EH (cell line): Measurements from ENCODE around the gene TMEM203.

Experiments used
- DNase-seq: peaks from one replicate; pipeline ENCODE4 v3.0.0-alpha.2; 2015; ENCODE audit warnings: low read depth

The TMEM203 gene

GRCh38 chr9:137228968-137229896 lies 23.8 kb upstream of the TMEM203 start:
- DNase-seq, result no peak

DNA sequence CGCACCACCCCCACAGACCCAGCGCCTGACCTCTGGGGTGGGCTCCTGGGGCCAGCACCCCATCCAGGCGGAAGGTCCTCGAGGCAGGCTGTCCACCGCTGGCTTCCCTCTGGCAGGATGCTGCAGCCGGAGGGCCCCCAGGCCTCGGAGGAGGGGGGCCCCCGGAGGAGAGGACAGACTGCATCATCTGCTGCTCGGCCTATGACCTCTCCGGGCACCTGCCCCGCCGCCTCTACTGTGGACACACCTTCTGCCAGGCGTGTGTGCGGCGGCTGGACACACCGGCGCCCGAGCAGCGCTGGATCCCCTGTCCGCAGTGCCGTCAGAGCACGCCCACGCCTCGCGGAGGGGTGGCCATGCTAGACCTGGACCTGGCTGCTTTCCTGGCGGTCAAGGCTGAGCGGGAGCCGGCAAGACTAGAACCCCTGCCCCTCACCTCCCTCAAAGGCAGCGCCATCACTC lies 23.1 kb upstream of the TMEM203 start:
- no peak for DNase-seq

DNA sequence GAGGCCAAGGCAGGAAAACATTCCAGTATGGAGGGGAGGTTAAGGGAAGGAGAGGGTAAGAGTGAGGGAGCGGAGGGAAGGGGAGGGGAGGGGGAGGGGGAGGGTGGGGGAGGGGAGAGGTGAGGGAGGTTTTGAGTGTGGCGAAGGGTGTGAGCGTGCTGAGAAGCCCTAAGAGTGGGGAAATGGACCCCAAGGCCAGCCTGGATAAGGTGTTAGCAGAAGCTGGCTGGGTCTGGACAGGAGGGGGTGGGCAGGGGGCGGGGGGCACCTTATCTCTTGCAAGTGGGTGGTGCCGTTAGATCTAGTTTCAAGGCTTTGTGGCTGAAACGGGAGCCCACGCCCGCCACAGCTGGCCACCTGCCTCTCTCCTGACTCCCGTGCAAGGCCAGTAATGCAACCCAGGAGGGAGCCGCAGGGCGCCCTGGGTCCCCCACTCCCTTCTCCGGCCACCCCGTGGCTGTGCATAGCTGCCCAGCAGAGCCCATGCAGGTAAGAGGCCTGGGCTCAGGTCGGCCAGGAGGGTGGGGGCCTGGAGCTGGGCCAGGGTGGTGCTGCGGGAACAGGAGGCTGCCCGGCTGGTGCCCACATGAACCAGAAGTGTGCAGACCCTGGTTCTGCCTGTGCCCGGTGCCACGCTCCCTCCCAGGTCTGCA lies 22.5 kb upstream of the TMEM203 start:
- DNase-seq, result no peak

DNA sequence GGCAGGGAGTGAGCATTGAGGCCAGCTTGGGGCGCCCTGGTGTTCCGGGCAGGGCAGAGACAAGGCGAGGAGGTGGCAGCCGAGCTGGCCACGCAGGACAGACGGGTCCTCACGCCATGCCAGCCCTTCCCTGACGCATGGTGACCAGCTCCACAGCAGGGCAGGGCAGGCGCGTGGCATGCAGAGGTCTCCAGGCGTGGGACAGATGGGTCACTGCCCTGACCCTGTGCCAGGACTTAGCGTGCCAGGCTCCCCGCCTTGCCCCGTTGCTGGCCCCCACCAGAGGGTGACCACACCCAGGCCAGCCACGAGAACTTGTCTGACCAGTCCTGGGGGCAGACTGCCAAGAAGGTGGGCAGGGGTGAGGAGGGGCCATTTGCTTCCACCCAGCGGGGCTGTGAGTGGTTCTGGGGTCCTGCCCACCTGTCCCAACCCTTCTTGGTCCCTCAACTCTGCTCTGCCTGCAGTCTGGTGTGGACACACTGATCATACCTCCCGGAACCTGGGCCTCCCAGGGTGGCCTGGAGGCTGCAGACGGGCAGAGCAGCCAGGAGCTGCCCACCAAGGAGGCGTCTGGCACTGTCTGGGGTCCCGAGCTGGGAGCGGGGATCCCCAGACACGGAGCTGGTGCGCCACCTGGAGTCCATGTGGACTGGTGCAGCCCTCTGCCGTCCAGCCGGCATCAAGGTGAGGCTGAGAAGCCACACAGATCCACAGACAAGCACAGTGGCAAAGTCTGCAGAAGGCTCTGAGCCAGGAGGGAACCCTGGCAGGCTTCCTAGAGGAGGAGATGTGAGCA lies 21.8 kb upstream of the TMEM203 start, which contains the start of gene RNF224:
RNF224 (plus strand) TSS at position 449 of the 799 bp plus-strand sequence. CDS start 834 bp downstream, outside the sequence.
- peak; percentile 75 for DNase-seq

GRCh38 chr9:137226338-137227053 lies 21.0 kb upstream of the TMEM203 start:
- DNase-seq, result peak; percentile 31

GRCh38 chr9:137225699-137226331 lies 20.4 kb upstream of the TMEM203 start:
- no peak for DNase-seq

GRCh38 chr9:137224830-137225694 lies 19.6 kb upstream of the TMEM203 start, which contains the start of gene CYSRT1:
Gene CYSRT1, plus strand, starts transcription at chr9:137225174. Its CDS starts 448 bp downstream, at chr9:137225622.
- no peak for DNase-seq

DNA sequence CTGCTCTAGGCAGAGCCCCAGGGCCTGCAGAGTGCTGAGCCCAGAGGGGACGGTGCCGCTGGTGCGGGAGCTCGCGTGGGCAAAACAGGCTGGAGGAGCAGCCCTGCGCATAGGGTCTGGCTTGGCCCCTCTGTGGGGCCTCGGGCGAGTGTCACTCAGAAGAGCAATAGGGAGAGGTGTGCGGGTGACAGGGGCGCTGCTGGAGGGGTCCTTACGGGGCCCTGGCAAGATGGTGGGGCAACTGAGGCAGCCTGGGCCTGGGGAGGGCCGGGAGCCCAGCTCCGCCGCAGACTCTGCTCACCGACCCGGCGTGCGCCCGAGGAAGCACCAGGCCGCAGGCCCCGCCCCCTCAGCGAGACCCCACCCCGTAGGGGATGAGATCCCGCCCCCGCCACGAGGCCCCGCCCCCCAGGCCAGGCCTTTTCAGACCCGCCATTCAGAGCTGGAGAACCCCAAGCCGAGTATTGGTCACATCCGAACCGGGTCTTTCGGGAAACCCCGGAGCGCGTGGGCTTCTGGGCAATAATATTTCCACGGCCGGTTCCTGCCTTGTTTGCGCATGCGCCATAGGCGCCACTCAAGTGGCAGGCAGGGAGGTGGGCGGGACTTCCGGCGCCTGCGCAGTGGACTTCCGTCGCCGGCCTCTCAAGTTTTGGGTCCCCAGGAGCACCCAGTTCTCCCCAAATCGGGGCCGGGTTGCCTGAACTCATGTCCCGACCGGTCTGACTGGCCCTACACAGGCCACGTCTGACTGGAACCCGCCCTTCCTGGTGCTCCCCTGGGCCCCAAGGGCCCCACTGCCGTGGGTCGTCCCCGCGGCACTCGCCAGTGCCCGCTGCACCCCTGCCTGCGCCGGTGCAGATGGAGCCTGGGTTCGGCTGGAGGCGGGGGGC lies 17.9 kb upstream of the TMEM203 start:
- peak; percentile 99 for DNase-seq

DNA sequence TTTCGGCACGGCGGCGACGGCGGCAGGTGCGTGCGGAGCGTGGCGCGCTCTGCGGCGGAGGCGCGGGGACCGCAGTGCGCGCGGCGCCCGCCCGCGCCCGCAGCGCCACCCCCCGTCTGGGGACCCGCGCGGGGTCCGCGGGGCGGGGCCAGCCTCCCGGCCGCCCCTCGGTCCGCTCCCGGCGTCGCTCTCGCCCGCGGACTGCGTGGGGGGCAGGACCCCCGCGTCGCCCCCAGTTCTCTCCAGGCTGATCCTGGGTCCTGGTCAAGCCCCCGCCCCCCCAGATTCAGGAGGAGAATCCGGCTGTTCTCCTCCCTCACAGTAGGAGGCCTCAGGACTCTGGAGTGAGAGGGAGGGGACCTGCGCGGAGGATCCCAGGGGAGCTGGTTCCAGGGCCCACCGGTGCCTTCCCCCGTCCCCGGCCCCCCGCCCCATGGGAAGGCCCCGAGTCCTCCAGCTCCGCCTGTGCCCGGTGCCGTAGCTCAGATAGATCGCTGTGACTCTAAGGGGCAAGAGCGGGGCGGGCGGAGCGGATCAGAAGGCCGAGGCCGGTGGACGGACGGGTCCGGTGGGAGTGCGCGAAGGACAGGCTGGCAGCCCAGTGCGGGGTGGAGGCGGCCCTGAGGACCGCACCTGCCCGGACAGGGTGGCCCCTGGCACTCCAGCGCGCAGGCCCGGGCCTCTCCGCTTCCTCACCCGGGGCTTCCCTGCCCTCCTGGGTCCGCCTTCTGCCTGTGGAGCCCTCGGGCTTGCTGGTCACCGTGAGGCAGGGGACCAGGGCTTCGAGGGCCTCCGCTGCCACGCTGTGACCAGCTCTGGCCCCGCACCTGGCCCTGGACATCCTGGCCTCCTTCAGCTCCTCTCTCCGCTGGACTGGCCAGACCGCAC lies 17.0 kb upstream of the TMEM203 start, which contains the start of gene RNF208:
RNF208 (minus strand) TSS at position 51 of the 888 bp plus-strand sequence. CDS start 1,028 bp downstream, outside the sequence.
- peak; percentile 26 for DNase-seq

- no peak for DNase-seq
Measured at GRCh38 chr9:137221506-137222111, 16.2 kb upstream of the TMEM203 start.

GRCh38 chr9:137221095-137221505 lies 15.7 kb upstream of the TMEM203 start:
- no peak for DNase-seq

DNA sequence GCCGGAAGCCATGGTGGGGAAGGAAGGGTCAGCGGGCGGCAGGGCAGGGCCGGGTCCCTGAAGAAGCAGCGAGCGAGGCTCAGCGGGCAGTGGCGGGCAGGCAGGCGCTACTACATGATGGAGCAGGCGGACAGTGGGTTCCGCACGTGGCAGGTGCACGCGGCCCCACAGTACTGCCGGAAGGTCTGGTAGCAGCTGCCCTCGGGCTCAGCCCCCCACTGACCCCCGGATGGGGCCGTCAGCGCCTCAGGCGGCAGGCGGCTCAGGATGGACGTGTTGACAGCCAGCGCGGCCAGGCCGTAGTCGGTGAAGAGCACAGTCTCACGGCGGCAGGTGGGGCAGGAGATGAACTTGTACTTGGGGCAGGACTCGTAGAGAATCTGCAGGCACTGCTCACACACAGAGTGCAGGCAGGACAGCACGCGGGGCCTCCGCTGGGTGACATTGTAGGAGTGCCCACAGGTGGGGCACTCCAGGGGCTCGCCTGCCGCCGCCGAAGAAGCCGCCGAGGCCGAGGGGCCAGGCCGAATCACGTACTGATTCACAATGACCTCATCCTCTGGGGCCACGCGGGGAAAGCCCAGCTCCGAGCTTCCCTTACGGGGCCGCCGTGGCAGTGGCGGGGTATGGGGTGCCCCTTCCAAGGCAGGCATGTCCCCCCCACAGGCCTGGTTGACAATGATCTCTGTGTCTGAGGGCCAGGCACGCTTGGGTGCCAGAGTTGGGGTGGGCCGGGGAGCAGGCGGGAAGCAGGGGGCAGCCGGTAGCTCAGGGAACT lies 15.1 kb upstream of the TMEM203 start:
- DNase-seq, result no peak

DNA sequence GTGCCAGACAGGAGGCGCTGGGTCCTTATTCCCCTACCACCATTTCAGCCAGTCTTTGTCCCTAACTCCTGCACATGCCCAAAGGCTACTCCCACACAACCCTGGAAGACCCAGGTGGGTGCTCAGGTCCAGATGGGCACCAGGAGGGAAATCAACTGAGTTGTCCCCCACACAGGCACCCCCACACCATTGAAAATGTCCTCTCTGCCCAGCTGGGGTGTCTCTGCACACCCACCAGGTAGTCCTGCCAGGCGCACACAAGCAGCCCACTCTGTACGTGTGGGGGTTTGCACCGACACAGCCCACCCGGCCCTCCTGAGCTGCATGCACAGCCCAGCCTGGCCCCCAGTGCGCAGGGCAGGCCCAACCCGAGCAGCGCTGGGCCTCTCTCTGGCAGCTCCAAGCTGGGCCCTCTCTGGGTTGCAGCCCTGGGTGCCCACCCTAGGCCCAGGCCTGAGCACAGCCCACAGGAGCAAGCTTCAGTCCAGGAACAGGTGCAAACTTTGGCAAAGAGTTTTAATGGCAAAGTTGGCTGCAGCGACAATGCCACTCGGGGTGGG lies 14.4 kb upstream of the TMEM203 start:
- DNase-seq, result no peak

GRCh38 chr9:137218754-137219271 lies 13.4 kb upstream of the TMEM203 start:
- DNase-seq, result peak; percentile 31

DNA sequence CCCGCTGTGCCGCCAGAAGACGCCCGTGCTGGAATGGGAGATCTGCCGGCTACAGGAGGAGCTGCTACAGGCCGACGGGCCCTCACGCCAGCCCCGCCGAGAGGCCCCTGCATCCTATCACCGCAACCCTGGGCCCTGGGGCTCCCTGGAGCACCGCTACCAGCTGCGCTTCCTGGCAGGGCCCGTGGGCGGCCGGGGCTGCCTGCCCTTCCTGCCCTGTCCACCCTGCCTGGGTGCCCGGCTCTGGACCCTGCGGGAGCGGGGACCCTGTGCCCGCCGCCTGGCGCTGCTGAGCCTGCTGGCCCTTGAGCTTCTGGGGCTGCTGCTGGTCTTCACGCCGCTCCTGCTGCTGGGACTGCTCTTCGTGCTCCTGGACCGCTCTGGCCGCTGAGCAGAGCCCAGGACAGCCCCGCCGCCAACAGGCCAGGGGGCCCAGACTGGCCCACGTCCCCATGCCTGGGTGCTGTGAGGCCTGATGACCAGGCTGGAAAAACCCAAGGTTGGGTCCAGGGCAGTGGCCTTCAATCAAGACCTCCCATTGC lies 12.8 kb upstream of the TMEM203 start:
- no peak for DNase-seq
